ENCODE measurements around the gene TTI1.

The TTI1 gene

DNA sequence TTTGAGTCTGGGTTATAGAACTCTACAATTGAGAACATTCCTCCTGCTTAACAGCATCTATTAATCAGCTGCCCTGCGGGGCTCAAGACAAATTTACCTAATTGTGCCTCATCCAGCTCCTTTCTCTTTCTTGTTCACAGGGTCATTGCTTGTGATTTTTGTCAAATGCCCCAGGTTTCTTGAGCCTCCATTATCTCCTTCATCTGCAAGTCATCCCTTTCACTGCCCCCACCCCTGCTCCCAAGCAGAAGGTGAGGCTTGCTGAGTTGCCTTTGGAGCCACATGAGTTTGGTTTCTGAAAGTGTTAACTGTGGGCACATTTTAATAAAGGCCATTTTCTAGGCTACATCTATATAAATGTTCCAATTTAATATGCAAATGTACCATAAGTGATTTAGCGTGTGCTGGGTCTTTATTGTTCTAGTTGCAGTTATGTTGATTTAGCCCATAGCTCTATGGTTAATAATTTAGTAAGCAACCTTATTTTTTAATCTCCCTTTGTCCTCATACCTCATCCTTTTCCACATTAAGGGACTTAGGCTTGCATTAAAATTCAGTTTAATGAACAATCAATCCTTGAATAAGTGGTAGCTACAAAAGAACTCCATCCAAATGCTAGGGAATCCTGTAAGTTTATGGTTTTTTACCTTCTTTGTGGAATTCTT, 74.3 kb downstream of the TTI1 start:
- intact Hi-C loops (cut with DNase I; ENCODE audit: low total_unique reads): no loop called here
- peaks cover 0 to 4% (median 0%) of the 10 kb centered on the region in 3 donors for H3K9me3 ChIP-seq
- H3K4me1 ChIP-seq: no peaks in the 10 kb centered on the region
- TF ChIP-seq, protein P1, sequence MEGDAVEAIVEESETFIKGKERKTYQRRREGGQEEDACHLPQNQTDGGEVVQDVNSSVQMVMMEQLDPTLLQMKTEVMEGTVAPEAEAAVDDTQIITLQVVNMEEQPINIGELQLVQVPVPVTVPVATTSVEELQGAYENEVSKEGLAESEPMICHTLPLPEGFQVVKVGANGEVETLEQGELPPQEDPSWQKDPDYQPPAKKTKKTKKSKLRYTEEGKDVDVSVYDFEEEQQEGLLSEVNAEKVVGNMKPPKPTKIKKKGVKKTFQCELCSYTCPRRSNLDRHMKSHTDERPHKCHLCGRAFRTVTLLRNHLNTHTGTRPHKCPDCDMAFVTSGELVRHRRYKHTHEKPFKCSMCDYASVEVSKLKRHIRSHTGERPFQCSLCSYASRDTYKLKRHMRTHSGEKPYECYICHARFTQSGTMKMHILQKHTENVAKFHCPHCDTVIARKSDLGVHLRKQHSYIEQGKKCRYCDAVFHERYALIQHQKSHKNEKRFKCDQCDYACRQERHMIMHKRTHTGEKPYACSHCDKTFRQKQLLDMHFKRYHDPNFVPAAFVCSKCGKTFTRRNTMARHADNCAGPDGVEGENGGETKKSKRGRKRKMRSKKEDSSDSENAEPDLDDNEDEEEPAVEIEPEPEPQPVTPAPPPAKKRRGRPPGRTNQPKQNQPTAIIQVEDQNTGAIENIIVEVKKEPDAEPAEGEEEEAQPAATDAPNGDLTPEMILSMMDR (IDR thresholded peaks at IDR 0.05): no peak
- H3K36me3 ChIP-seq: no peaks in the 10 kb centered on the region
- no peak overlapping the region for H3K4me3 ChIP-seq
- peak in 1 of 2 donors; percentile 2 for DNase-seq
- no peak overlapping the region for H3K27ac ChIP-seq
- H3K27me3 ChIP-seq: no peaks in the 10 kb centered on the region

DNA sequence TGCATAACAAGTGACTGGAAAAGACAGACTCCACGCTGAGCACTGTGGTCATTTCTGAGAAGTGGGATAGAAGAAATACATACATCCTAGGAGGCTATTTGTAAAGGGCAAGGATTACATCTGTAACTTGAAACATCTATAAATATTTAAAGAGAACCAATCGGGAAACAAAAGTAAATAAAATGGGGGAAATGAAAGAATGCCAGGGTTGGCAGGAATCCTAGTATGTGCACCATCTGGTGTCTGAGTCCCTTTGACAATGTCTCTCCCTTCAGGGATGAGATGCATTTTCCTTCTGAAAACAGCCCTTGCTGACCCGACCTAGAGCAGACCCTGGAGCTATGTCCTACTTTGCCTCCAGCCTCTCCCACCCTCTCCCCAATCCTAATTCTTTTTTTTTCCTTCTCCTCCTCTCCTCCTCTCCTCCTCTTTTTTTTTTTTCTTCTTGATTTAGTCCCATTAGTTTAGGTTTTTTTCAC, 77.1 kb downstream of the TTI1 start:
- Histone ChIP-seq H3K27me3 (no peaks in the 10 kb centered on the region), H3K4me3 (no peak overlapping the region), H3K9me3 (peaks cover 0 to 6% (median 0%) of the 10 kb centered on the region in 3 donors), H3K4me1 (no peaks in the 10 kb centered on the region), H3K36me3 (no peaks in the 10 kb centered on the region), H3K27ac (no peak overlapping the region)
- DNase-seq: peak in 1 of 2 donors; percentile 2
- TF ChIP-seq, protein P1 (IDR thresholded peaks at IDR 0.05): no peak
- intact Hi-C loops (cut with DNase I; ENCODE audit: low total_unique reads): no loop called here

DNA sequence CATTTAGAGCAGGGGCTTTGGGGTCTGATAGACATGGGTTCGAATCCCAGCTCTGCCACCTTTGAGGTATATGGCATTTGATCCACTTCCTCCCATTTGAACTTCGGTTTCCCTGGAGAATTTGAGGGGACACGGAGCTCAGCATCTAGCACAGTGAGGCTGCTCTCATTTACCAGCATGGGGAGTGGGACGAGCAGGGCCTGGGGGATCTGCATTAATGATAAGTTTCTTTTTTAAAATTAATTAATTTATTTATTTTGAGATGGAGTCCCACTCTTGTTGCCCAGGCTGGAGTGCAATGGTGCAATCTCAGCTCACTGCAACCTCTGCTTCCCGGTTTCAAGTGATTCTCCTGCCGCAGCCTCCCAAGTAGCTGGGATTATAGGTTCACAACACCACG, 77.7 kb downstream of the TTI1 start:
- intact Hi-C loops (cut with DNase I; ENCODE audit: low total_unique reads): no loop called here
- no peaks in the 10 kb centered on the region for H3K27me3 ChIP-seq
- peaks cover 0 to 6% (median 0%) of the 10 kb centered on the region in 3 donors for H3K9me3 ChIP-seq
- no peak overlapping the region for H3K4me3 ChIP-seq
- TF ChIP-seq, protein P1 (IDR thresholded peaks at IDR 0.05): no peak
- H3K36me3 ChIP-seq: no peaks in the 10 kb centered on the region
- no peaks in the 10 kb centered on the region for H3K4me1 ChIP-seq
- H3K27ac ChIP-seq: no peak overlapping the region
- peak in 1 of 2 donors; percentile 24 for DNase-seq

DNA sequence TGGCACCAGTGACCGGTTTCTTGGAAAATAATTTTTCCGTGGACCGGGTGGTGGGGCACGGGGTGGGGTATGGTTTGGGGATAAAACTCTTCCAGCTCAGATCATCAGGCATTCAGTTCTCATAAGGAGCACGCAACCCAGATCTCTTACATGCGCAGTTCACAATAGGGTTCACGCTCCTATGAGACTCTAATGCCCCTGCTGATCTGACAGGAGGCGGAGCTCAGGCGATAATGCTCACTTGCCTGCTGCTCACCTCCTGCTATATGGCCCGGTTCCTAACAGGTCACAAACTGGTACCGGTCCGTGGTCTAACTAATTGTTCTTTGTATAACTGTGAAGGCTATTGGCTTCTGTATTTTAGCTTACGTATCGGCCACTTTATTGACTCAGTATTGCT, 78.6 kb downstream of the TTI1 start:
- TF ChIP-seq, protein P1 (IDR thresholded peaks at IDR 0.05): no peak
- DNase-seq: peak in 1 of 2 donors; percentile 21
- no peak overlapping the region for H3K27ac ChIP-seq
- intact Hi-C loops (cut with DNase I; ENCODE audit: low total_unique reads): no loop called here
- H3K4me3 ChIP-seq: no peak overlapping the region
- peaks cover 0 to 6% (median 0%) of the 10 kb centered on the region in 3 donors for H3K9me3 ChIP-seq
- H3K36me3 ChIP-seq: no peaks in the 10 kb centered on the region
- no peaks in the 10 kb centered on the region for H3K4me1 ChIP-seq
- H3K27me3 ChIP-seq: no peaks in the 10 kb centered on the region

DNA sequence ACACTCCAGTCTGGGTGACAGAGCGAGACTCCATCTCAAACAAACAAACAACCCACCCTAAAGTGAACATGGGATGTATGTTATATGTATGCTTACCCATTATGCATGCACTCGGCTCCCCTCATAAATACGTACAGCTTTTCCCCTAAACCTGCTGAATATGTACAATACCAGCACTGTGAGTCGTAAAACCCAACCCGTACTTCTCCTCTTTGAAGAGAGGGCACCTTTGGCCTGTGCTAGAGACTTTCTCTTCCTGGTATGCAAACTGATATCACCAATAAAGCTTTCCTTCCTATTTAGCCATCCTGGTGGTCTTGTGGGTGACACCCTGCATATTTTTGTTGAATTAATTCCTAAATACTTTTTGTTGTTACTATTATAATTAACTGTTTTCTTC, 79.1 kb downstream of the TTI1 start:
- peaks cover 0 to 6% (median 0%) of the 10 kb centered on the region in 3 donors for H3K9me3 ChIP-seq
- no peaks in the 10 kb centered on the region for H3K4me1 ChIP-seq
- H3K4me3 ChIP-seq: no peak overlapping the region
- TF ChIP-seq, protein P1 (IDR thresholded peaks at IDR 0.05): no peak
- DNase-seq: peak in 1 of 2 donors; percentile 1
- no peak overlapping the region for H3K27ac ChIP-seq
- no peaks in the 10 kb centered on the region for H3K36me3 ChIP-seq
- H3K27me3 ChIP-seq: no peaks in the 10 kb centered on the region
- intact Hi-C loops (cut with DNase I; ENCODE audit: low total_unique reads): no loop called here

Data from tibial artery (tissue), 4 donors.